ENCODE results near the gene CSNK1G2.

The CSNK1G2 gene

GRCh38 chr19:1905110-1905862, 35.7 kb upstream of the CSNK1G2 start, which contains the start of the genes ADAT3 and SCAMP4:
TSS of gene ADAT3 (plus strand) at chr19:1905399. CDS start at chr19:1912048, 6,649 bp downstream.
TSS of gene SCAMP4 (plus strand) at chr19:1905399. CDS start at chr19:1915020, 9,621 bp downstream.
- ChIA-PET POLR2A (interaction anchor here (1.0 to 2.0 kb wide), 2 partner anchors 37 to 48 kb away, joined by 3 to 4 read pairs; no protein-coding TSS in a partner anchor), CTCF (interaction anchor here (1.0 to 1.5 kb wide), 4 partner anchors 21 to 43 kb away, joined by 3 to 5 read pairs (median 3); no protein-coding TSS in a partner anchor)
- no peaks in the 10 kb centered on the region for H3K9me3 ChIP-seq (ENCODE audit: control extremely low read depth in 1 of 5, control insufficient read depth in 4 of 5, insufficient read depth in 2 of 5, low read depth in 1 of 5, low read length in 4 of 5)
- 0% methylated on average over 81 of the region's 92 CpGs for WGBS (ENCODE audit: insufficient coverage)
- H3K36me3 ChIP-seq (ENCODE audit: control insufficient read depth in 4 of 4, insufficient read depth in 4 of 4, low read length in 3 of 4): peaks cover 0 to 4% (median 1%) of the 10 kb centered on the region in 4 experiments
- peak within 1 kb of the TSS in 1 of 2 experiments; percentile 79 for H3K27ac ChIP-seq (ENCODE audit: insufficient read depth in 1 of 2, low read depth in 1 of 2, low read length in 2 of 2, poor library complexity in 1 of 2, severe bottlenecking in 2 of 2)
- peak; percentile 98 to 99 (median 99) for DNase-seq
- no peaks in the 10 kb centered on the region for H3K27me3 ChIP-seq (replicated peaks in 2 of 5; ENCODE audit: control insufficient read depth in 4 of 5, insufficient read depth in 5 of 5, low read length in 4 of 5)
- H3K4me1 ChIP-seq (ENCODE audit: control extremely low read depth in 1 of 4, control insufficient read depth in 4 of 4, insufficient read depth in 4 of 4, low read length in 3 of 4): peaks cover 2 to 59% (median 50%) of the 10 kb centered on the region in 4 experiments
- H3K4me3 ChIP-seq (ENCODE audit: control insufficient read depth in 1 of 7, extremely low read depth in 1 of 7, insufficient read depth in 4 of 7, low read depth in 2 of 7, low read length in 6 of 7): peak within 1 kb of the TSS; percentile 49 to 81 (median 74)

GRCh38 chr19:1905863-1906375, 35.1 kb upstream of the CSNK1G2 start:
- Histone ChIP-seq H3K27ac (ENCODE audit: insufficient read depth in 1 of 2, low read depth in 1 of 2, low read length in 2 of 2, poor library complexity in 1 of 2, severe bottlenecking in 2 of 2) (peak overlapping the region in 1 of 2 experiments; percentile 79), H3K27me3 (replicated peaks in 2 of 5; ENCODE audit: control insufficient read depth in 4 of 5, insufficient read depth in 5 of 5, low read length in 4 of 5) (no peaks in the 10 kb centered on the region), H3K36me3 (ENCODE audit: control insufficient read depth in 4 of 4, insufficient read depth in 4 of 4, low read length in 3 of 4) (peaks cover 0 to 4% (median 1%) of the 10 kb centered on the region in 4 experiments), H3K4me3 (ENCODE audit: control insufficient read depth in 1 of 7, extremely low read depth in 1 of 7, insufficient read depth in 4 of 7, low read depth in 2 of 7, low read length in 6 of 7) (peak overlapping the region; percentile 49 to 81 (median 74)), H3K4me1 (ENCODE audit: control extremely low read depth in 1 of 4, control insufficient read depth in 4 of 4, insufficient read depth in 4 of 4, low read length in 3 of 4) (peaks cover 2 to 60% (median 51%) of the 10 kb centered on the region in 4 experiments), H3K9me3 (ENCODE audit: control extremely low read depth in 1 of 5, control insufficient read depth in 4 of 5, insufficient read depth in 2 of 5, low read depth in 1 of 5, low read length in 4 of 5) (no peaks in the 10 kb centered on the region)
- POLR2A ChIA-PET: interaction anchor here (1.0 to 2.0 kb wide), 2 partner anchors 36 to 48 kb away, joined by 3 to 4 read pairs; no protein-coding TSS in a partner anchor
- DNase-seq: no peak
- CTCF ChIA-PET: interaction anchor here (1.5 kb wide), 1 partner anchor 20 kb away, joined by 3 read pairs; no protein-coding TSS in a partner anchor
- WGBS (ENCODE audit: insufficient coverage): 82% methylated on average over 11 of the region's 15 CpGs

GRCh38 chr19:1906985-1907562, 33.9 kb upstream of the CSNK1G2 start:
- Histone ChIP-seq H3K36me3 (ENCODE audit: control insufficient read depth in 4 of 4, insufficient read depth in 4 of 4, low read length in 3 of 4) (peaks cover 0 to 8% (median 1%) of the 10 kb centered on the region in 4 experiments), H3K27me3 (replicated peaks in 2 of 5; ENCODE audit: control insufficient read depth in 4 of 5, insufficient read depth in 5 of 5, low read length in 4 of 5) (no peaks in the 10 kb centered on the region), H3K27ac (ENCODE audit: insufficient read depth in 1 of 2, low read depth in 1 of 2, low read length in 2 of 2, poor library complexity in 1 of 2, severe bottlenecking in 2 of 2) (no peak overlapping the region), H3K4me3 (ENCODE audit: control insufficient read depth in 1 of 7, extremely low read depth in 1 of 7, insufficient read depth in 4 of 7, low read depth in 2 of 7, low read length in 6 of 7) (no peak overlapping the region), H3K4me1 (ENCODE audit: control extremely low read depth in 1 of 4, control insufficient read depth in 4 of 4, insufficient read depth in 4 of 4, low read length in 3 of 4) (peaks cover 2 to 60% (median 51%) of the 10 kb centered on the region in 4 experiments), H3K9me3 (ENCODE audit: control extremely low read depth in 1 of 5, control insufficient read depth in 4 of 5, insufficient read depth in 2 of 5, low read depth in 1 of 5, low read length in 4 of 5) (no peaks in the 10 kb centered on the region)
- ChIA-PET POLR2A (no interaction called here), CTCF (interaction anchor here (0.6 to 1.5 kb wide), 2 partner anchors 19 to 353 kb away, joined by 3 read pairs; no protein-coding TSS in a partner anchor)
- DNase-seq: no peak
- WGBS (ENCODE audit: insufficient coverage): 86% methylated on average over 7 of the region's 10 CpGs

GRCh38 chr19:1907563-1908363, 33.2 kb upstream of the CSNK1G2 start:
- no peak overlapping the region for H3K27ac ChIP-seq (ENCODE audit: insufficient read depth in 1 of 2, low read depth in 1 of 2, low read length in 2 of 2, poor library complexity in 1 of 2, severe bottlenecking in 2 of 2)
- peaks cover 0 to 14% (median 6%) of the 10 kb centered on the region in 4 experiments for H3K36me3 ChIP-seq (ENCODE audit: control insufficient read depth in 4 of 4, insufficient read depth in 4 of 4, low read length in 3 of 4)
- H3K27me3 ChIP-seq (replicated peaks in 2 of 5; ENCODE audit: control insufficient read depth in 4 of 5, insufficient read depth in 5 of 5, low read length in 4 of 5): no peaks in the 10 kb centered on the region
- H3K4me1 ChIP-seq (ENCODE audit: control extremely low read depth in 1 of 4, control insufficient read depth in 4 of 4, insufficient read depth in 4 of 4, low read length in 3 of 4): peaks cover 2 to 59% (median 49%) of the 10 kb centered on the region in 4 experiments
- 96% methylated on average over 31 of the region's 43 CpGs for WGBS (ENCODE audit: insufficient coverage)
- CTCF ChIA-PET: interaction anchor here (1.7 kb wide), 1 partner anchor 10 kb away, joined by 3 read pairs; no protein-coding TSS in a partner anchor
- DNase-seq: no peak
- H3K9me3 ChIP-seq (ENCODE audit: control extremely low read depth in 1 of 5, control insufficient read depth in 4 of 5, insufficient read depth in 2 of 5, low read depth in 1 of 5, low read length in 4 of 5): no peaks in the 10 kb centered on the region
- no peak overlapping the region for H3K4me3 ChIP-seq (ENCODE audit: control insufficient read depth in 1 of 7, extremely low read depth in 1 of 7, insufficient read depth in 4 of 7, low read depth in 2 of 7, low read length in 6 of 7)
- POLR2A ChIA-PET: no interaction called here

- Histone ChIP-seq H3K4me1 (ENCODE audit: control extremely low read depth in 1 of 4, control insufficient read depth in 4 of 4, insufficient read depth in 4 of 4, low read length in 3 of 4) (peaks cover 2 to 53% (median 45%) of the 10 kb centered on the region in 4 experiments), H3K4me3 (ENCODE audit: control insufficient read depth in 1 of 7, extremely low read depth in 1 of 7, insufficient read depth in 4 of 7, low read depth in 2 of 7, low read length in 6 of 7) (no peak overlapping the region), H3K27ac (ENCODE audit: insufficient read depth in 1 of 2, low read depth in 1 of 2, low read length in 2 of 2, poor library complexity in 1 of 2, severe bottlenecking in 2 of 2) (no peak overlapping the region), H3K27me3 (replicated peaks in 2 of 5; ENCODE audit: control insufficient read depth in 4 of 5, insufficient read depth in 5 of 5, low read length in 4 of 5) (no peaks in the 10 kb centered on the region), H3K36me3 (ENCODE audit: control insufficient read depth in 4 of 4, insufficient read depth in 4 of 4, low read length in 3 of 4) (peaks cover 0 to 20% (median 9%) of the 10 kb centered on the region in 4 experiments), H3K9me3 (ENCODE audit: control extremely low read depth in 1 of 5, control insufficient read depth in 4 of 5, insufficient read depth in 2 of 5, low read depth in 1 of 5, low read length in 4 of 5) (no peaks in the 10 kb centered on the region)
- 96% methylated on average over 12 of the region's 13 CpGs for WGBS (ENCODE audit: insufficient coverage)
- CTCF ChIA-PET: interaction anchor here (1.7 kb wide), 1 partner anchor 10 kb away, joined by 3 read pairs; no protein-coding TSS in a partner anchor
- DNase-seq: no peak
- POLR2A ChIA-PET: no interaction called here
These were observed 32.7 kb upstream of the CSNK1G2 start for GRCh38 chr19:1908364-1908678.

- 11% methylated on average over 9 of the region's 10 CpGs for WGBS (ENCODE audit: insufficient coverage)
- Histone ChIP-seq H3K4me1 (ENCODE audit: control extremely low read depth in 1 of 4, control insufficient read depth in 4 of 4, insufficient read depth in 4 of 4, low read length in 3 of 4) (peaks cover 0 to 39% (median 32%) of the 10 kb centered on the region in 4 experiments), H3K4me3 (ENCODE audit: control insufficient read depth in 1 of 7, extremely low read depth in 1 of 7, insufficient read depth in 4 of 7, low read depth in 2 of 7, low read length in 6 of 7) (peak overlapping the region in 4 of 7 experiments; percentile 11 to 44 (median 36)), H3K36me3 (ENCODE audit: control insufficient read depth in 4 of 4, insufficient read depth in 4 of 4, low read length in 3 of 4) (peaks cover 0 to 34% (median 15%) of the 10 kb centered on the region in 4 experiments), H3K27ac (ENCODE audit: insufficient read depth in 1 of 2, low read depth in 1 of 2, low read length in 2 of 2, poor library complexity in 1 of 2, severe bottlenecking in 2 of 2) (no peak overlapping the region), H3K9me3 (ENCODE audit: control extremely low read depth in 1 of 5, control insufficient read depth in 4 of 5, insufficient read depth in 2 of 5, low read depth in 1 of 5, low read length in 4 of 5) (no peaks in the 10 kb centered on the region), H3K27me3 (replicated peaks in 2 of 5; ENCODE audit: control insufficient read depth in 4 of 5, insufficient read depth in 5 of 5, low read length in 4 of 5) (no peaks in the 10 kb centered on the region)
- DNase-seq: peak in 2 of 3 donors; percentile 77 to 78
- POLR2A ChIA-PET: interaction anchor here (0.6 kb wide), 1 partner anchor 20 kb away, joined by 3 read pairs; no protein-coding TSS in a partner anchor
- CTCF ChIA-PET: interaction anchor here (1.2 kb wide), 1 partner anchor 12 kb away, joined by 3 read pairs; no protein-coding TSS in a partner anchor
These were observed 31.3 kb upstream of the CSNK1G2 start for GRCh38 chr19:1909761-1910080.
